ENCODE data around the gene MAGED2. TPM values are rescaled to one million over a fixed set of nuclear protein-coding genes. Genes with fewer than 3 reads are reported as not detected.
"Not testable (repeated sequence)": the region's sequence is repeated elsewhere in the genome, so short reads cannot be mapped to it uniquely, and the experiment has no call there.

The MAGED2 gene
- total RNA-seq, 6 donors from 2014 or later, result 85.6 to 120 (median 110) TPM

- 73 to 94% methylated on average over 3 to 6 of the region's 6 CpGs for WGBS, 2 donors
- Histone ChIP-seq H3K9me3 (no peaks in the 10 kb centered on the region), H3K27me3 (no peaks in the 10 kb centered on the region), H3K4me1 (no peaks in the 10 kb centered on the region), H3K4me3 (no peak overlapping the region), H3K27ac (no peak overlapping the region), H3K36me3 (no peaks in the 10 kb centered on the region)
- DNase-seq (no peak), ATAC-seq (ENCODE audit: low FRiP score in 2 of 2) (no peak)
- TF ChIP-seq EP300 (IDR thresholded peaks at IDR 0.05), result no peak
- no peak for TF ChIP-seq CTCF (IDR thresholded peaks at IDR 0.05)
- no peak for TF ChIP-seq POLR2A (IDR thresholded peaks at IDR 0.05)
- no peak for TF ChIP-seq POLR2AphosphoS5 (IDR thresholded peaks at IDR 0.05)
These were observed 30.4 kb upstream of the MAGED2 start for GRCh38 chrX:54776987-54777672.

GRCh38 chrX:54785901-54786300 lies 21.6 kb upstream of the MAGED2 start:
- ATAC-seq (ENCODE audit: low FRiP score in 2 of 2) (no peak), DNase-seq (no peak)
- no peaks in the 10 kb centered on the region for H3K4me1 ChIP-seq

GRCh38 chrX:54786967-54787366 lies 20.6 kb upstream of the MAGED2 start:
- Histone ChIP-seq H3K27ac (no peak overlapping the region), H3K27me3 (no peaks in the 10 kb centered on the region), H3K4me3 (no peak overlapping the region), H3K4me1 (no peaks in the 10 kb centered on the region), H3K36me3 (no peaks in the 10 kb centered on the region), H3K9me3 (no peaks in the 10 kb centered on the region)
- DNase-seq (no peak), ATAC-seq (ENCODE audit: low FRiP score in 2 of 2) (no peak)
- TF ChIP-seq CTCF (IDR thresholded peaks at IDR 0.05) (peak in 1 of 6 experiments; percentile 5), POLR2A (IDR thresholded peaks at IDR 0.05) (no peak)
- whole genome bisulfite sequencing, 2 donors, result 68% methylated on average over 2 of the region's 2 CpGs; no CpG with 5 or more reads in 1 of the 2 donors

More at GRCh38 chrX:54785901-54786300, 21.6 kb upstream of the MAGED2 start:
- 19 to 24% methylated on average over 3 to 4 of the region's 4 CpGs for WGBS, 2 donors
- H3K9me3 ChIP-seq, result no peaks in the 10 kb centered on the region
- TF ChIP-seq POLR2A (IDR thresholded peaks at IDR 0.05) (no peak), EP300 (IDR thresholded peaks at IDR 0.05) (no peak), CTCF (IDR thresholded peaks at IDR 0.05) (no peak), POLR2AphosphoS5 (IDR thresholded peaks at IDR 0.05) (no peak)
- H3K27ac ChIP-seq, result no peak overlapping the region
- H3K36me3 ChIP-seq, result no peaks in the 10 kb centered on the region
- H3K4me3 ChIP-seq, result no peak overlapping the region
- H3K27me3 ChIP-seq, result no peaks in the 10 kb centered on the region

- TF ChIP-seq CTCF (IDR thresholded peaks at IDR 0.05) (no peak), POLR2A (IDR thresholded peaks at IDR 0.05) (no peak), POLR2AphosphoS5 (IDR thresholded peaks at IDR 0.05) (no peak), EP300 (IDR thresholded peaks at IDR 0.05) (no peak)
- no peak overlapping the region for H3K4me3 ChIP-seq
- WGBS, 2 donors, result 76 to 95% methylated on average over 4 to 9 of the region's 9 CpGs
- no peak overlapping the region for H3K27ac ChIP-seq
- H3K4me1 ChIP-seq, result no peaks in the 10 kb centered on the region
- H3K36me3 ChIP-seq, result no peaks in the 10 kb centered on the region
- H3K9me3 ChIP-seq, result no peaks in the 10 kb centered on the region
- H3K27me3 ChIP-seq, result no peaks in the 10 kb centered on the region
- ATAC-seq (ENCODE audit: low FRiP score in 2 of 2), result no peak
- no peak for DNase-seq
These were observed 19.1 kb upstream of the MAGED2 start for GRCh38 chrX:54788446-54788845.

- H3K4me1 ChIP-seq; H3K36me3 ChIP-seq; H3K9me3 ChIP-seq; DNase-seq; H3K27me3 ChIP-seq; ATAC-seq (ENCODE audit: low FRiP score in 2 of 2); H3K4me3 ChIP-seq; H3K27ac ChIP-seq: not testable (repeated sequence)
- 52 to 67% methylated on average over 3 to 5 of the region's 5 CpGs for WGBS, 2 donors
These were observed 18.1 kb upstream of the MAGED2 start for GRCh38 chrX:54789405-54789804.

Measured in upper lobe of left lung (tissue), 6 donors.